ENCODE measurements around the gene PRIM2.

DNA sequence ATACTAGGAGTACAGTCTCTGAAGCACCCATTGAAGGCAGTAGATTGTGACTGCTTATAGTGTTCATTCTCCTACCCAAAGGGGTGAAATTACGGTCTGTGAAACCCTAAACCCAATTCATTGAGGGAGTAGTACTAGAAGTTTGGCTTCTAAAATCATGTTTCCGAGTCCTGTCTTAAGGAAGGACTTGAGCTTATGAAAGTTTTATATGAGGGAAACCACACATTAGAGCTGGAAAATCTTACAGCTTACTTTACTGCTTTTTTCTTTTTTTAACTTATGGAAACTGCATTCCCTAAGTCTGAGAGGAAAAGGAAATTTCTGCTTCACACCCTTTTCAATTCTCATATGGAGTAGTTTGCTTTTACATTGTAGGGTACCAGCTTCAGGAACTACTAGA, 38.4 kb upstream of the PRIM2 start:
- TF ChIP-seq ARNTL (CRISPR knock-in tag; IDR thresholded peaks at IDR 0.05; ENCODE audit: borderline replicate concordance, low read depth): no peak
- TF ChIP-seq ZFP3 (CRISPR knock-in tag; IDR thresholded peaks at IDR 0.05): no peak
- TF ChIP-seq CSRNP3 (CRISPR knock-in tag; IDR thresholded peaks at IDR 0.05): no peak
- no peak for TF ChIP-seq ESRRG (CRISPR knock-in tag; IDR thresholded peaks at IDR 0.05)
- no peak for TF ChIP-seq CSDC2 (CRISPR knock-in tag; IDR thresholded peaks at IDR 0.05)
- TF ChIP-seq ZFP30 (CRISPR knock-in tag; IDR thresholded peaks at IDR 0.05): no peak
- no peak for TF ChIP-seq TCF4 (CRISPR knock-in tag; IDR thresholded peaks at IDR 0.05; ENCODE audit: borderline replicate concordance)
- no peak for TF ChIP-seq BACH2 (CRISPR knock-in tag; IDR thresholded peaks at IDR 0.05; ENCODE audit: borderline replicate concordance)
- TF ChIP-seq ZNF8 (CRISPR knock-in tag; IDR thresholded peaks at IDR 0.05): no peak
- TF ChIP-seq PATZ1 (CRISPR knock-in tag; IDR thresholded peaks at IDR 0.05; ENCODE audit: borderline replicate concordance): no peak
- TF ChIP-seq RARB (CRISPR knock-in tag; IDR thresholded peaks at IDR 0.05): no peak
- TF ChIP-seq ZC3H10 (CRISPR knock-in tag; IDR thresholded peaks at IDR 0.05): no peak
- no peak for TF ChIP-seq CREB5 (CRISPR knock-in tag; IDR thresholded peaks at IDR 0.05; ENCODE audit: low read depth)
- no peak for TF ChIP-seq TOX (CRISPR knock-in tag; IDR thresholded peaks at IDR 0.05; ENCODE audit: borderline replicate concordance)
